ENCODE results near the gene CCNY.

CCNY gene

DNA sequence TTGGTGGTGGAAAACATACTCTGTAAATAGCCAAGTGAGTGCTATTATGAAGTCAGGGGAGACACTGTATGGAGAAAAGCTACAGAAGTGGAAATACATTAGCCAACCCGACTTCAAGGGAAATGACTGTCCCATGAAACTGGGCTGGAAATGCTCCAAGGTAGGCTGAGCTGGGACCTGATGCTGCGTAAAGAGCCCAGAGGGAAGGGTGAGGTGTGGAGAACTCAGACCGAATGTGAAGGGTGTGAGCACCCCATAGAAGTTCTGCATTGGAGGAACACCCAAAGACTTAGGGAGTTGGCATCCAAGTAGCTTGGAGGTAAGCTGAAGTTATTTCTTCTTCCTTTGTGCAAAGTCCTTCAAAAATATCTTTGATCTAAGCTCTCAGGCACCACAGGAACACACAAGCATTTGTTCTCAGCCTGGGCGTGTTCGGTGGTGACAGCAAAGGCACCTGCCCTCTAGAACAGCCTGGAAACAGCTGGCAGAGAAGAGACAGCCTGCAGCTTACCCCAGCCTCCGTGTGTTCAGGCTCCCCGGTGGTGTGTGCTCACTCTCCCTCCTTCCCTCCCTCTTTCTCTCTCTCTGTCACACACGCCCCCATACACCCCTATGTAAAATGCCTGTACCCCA lies 249.7 kb downstream of the CCNY start:
- no peak for DNase-seq (ENCODE audit: low spot score)

DNA sequence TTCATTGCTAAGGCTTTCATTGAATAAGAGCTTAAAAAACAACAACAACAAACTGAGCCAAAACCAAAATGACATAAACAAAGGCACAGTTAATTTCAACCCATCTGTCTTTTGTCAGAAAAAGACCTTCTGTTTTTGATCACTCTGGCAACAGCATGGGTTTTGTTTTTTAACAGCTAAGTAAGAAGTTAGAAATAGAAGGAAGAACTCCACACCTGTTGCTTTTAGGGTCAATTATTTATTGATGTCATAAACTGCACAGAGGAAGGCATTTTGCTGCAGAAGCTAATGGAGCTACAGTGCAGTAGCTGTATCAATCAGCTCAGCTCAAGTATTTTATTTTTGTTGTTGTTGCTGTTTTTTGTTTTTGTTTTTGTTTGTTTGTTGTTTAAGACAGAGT lies 252.5 kb downstream of the CCNY start:
- no peak for DNase-seq (ENCODE audit: low spot score)

DNA sequence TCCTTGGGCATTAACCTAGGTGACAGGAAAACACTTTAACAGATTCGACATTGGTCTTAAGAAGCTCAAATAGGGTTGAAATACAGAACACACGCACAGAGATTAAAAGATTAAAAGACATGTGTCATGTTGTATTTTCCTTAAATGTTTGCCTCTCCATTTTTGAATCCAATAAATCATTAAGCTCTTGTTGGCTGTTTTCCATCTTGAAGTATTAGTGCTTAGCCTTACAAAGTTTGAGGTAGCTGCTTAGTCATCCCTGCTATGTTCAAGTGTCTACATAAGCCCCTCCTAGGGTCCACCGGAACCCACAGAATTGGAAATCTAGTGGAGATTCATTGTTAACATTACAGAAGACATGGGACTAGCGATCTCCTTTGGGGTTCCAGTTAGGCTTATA lies 256.1 kb downstream of the CCNY start:
- DNase-seq (ENCODE audit: low spot score) = no peak

DNA sequence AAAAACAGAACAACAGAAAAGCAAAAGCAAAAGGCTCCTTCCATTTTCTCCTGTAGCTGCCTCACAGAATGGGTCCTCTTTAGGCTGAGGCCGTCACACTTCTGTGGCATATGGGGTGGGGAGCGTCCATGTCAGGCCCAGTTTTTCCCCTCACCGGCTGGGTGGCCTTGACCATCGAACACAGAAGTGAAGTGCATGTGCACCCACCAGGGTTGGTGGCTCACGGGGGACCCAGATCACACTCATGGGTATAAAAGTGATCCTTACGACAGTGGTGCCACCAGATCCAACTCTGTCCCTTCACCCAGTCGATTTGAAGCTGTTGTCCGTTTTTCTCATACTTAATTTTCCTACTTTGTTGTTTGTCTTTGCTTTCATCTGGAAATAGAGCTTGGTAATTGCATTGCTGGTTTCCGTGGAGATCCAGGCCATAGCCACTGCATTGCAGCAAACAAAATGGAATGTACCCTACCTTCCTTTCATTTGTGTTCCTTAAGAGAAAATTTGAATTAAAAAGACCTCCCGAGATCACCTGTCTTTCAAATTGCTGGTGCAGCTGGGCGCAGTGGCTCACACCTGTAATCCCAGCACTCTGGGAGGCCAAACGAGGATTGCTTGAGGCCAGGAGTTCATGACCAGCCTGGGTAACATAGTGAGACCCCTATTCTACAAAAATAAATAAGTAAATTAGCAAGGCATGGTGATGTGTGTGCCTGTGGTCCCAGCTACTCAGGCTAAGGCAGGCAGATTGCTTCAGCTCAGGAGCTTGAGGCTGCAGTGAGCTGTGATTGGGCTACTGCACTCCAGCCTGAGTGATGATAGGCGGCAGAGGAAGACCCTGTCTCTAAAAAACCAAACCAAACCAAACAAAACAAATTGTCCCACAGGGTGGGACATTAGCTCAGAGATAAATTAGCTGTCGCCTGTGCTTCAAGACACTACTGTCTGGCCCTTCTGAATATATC lies 258.1 kb downstream of the CCNY start:
- DNase-seq (ENCODE audit: low spot score) = no peak

DNA sequence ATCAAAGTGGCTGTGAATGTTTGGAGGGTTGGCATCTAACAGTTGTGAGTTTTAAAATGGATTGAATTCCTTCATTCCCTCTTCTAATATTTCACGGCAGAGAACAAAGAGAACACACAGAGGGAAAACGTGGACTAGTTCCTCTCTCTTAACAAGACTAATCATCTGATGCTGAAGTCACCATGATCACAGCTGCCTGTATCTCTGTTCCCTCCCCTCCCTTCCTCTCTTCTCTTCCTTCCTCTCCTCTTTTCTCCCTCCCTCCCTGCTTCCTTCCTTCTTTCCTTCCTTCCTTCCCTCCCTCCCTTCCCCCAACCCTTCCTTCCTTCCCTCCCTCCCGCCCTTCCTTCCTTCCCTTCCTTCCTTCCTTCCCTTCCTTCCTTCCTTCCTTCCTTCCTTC lies 258.8 kb downstream of the CCNY start:
- DNase-seq (ENCODE audit: low spot score) = no peak

DNA sequence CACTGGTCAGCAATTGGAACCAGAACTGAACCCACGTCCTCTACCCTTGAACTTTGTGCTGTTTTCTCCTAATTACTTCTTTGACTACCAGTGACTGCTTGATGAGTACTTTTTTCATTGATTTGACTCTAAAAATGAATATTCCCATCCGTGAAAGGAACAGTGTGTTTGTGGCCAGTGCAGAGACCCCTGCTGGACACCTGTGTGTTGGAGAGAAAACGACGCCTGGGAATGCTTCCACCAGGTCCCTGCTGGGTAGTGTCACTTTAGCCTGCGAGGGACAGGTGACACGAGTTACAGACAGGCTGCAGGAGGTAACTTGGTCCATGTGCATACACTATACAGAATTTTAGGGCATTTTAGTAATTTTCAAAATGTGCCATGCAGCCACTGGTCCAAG lies 262.1 kb downstream of the CCNY start:
- no peak for DNase-seq (ENCODE audit: low spot score)

DNA sequence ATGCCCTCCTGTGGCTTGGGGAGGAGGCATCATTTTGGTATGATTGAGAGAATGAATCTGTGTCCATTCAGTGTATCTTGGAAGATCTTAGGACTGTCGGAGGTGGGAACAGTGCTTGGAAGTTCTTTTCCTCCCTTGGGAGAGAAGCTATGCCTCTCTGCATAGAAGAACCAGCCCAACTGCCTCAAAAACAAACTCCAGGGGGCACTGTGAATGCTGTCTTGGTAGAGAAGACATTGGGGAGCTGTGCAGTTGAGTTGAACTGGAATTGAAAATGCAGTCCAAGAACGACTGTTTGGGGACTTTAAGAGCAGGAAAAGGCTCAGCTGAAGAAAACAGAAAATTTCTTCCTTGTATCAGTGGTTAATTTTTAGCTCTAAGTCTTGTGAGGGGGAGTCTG lies 263.9 kb downstream of the CCNY start:
- no peak for DNase-seq (ENCODE audit: low spot score)

DNA sequence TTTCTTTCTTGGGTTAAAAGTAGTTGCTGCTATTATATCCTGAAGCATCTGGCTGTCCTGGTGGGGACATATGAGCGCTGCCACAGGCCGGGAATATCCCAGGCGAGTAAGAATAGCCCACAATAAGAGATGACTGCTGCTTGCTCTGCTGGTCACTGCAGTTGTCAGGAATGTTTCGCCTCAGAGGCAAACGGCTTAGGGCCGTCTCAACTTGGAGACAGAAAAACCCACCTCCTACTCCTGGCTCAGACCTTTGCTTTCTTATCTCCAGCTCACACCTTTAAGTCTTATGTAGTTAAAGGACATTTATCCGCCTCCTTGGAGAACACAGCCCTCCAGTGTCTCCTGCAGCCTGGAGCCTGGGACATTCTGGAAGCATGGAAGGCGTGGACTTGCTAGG lies 268.9 kb downstream of the CCNY start, which contains the start of gene GJD4:
Gene GJD4, plus strand, starts transcription at position 151 of the 400 bp plus-strand sequence. Its CDS starts 227 bp downstream, at position 378.
- no peak for DNase-seq (ENCODE audit: low spot score)

DNA sequence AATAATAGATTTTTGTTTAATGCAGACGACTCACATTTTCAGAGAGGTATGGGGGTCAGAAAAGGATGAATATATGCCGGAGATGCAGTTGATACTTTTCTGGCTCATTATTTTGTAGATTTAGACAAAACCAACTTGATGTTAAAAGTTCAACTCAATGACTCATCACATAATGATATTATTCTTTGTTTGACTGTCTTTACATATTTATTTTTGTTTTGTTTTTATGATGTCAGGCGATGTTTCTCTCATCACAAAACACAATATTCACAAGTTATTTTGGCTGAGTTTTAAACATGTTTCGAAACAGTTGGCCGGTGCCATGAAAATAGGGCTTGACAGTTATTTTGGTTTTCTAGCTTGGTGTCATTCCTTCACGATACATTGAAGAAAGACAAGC lies 270.1 kb downstream of the CCNY start:
- no peak for DNase-seq (ENCODE audit: low spot score)

DNA sequence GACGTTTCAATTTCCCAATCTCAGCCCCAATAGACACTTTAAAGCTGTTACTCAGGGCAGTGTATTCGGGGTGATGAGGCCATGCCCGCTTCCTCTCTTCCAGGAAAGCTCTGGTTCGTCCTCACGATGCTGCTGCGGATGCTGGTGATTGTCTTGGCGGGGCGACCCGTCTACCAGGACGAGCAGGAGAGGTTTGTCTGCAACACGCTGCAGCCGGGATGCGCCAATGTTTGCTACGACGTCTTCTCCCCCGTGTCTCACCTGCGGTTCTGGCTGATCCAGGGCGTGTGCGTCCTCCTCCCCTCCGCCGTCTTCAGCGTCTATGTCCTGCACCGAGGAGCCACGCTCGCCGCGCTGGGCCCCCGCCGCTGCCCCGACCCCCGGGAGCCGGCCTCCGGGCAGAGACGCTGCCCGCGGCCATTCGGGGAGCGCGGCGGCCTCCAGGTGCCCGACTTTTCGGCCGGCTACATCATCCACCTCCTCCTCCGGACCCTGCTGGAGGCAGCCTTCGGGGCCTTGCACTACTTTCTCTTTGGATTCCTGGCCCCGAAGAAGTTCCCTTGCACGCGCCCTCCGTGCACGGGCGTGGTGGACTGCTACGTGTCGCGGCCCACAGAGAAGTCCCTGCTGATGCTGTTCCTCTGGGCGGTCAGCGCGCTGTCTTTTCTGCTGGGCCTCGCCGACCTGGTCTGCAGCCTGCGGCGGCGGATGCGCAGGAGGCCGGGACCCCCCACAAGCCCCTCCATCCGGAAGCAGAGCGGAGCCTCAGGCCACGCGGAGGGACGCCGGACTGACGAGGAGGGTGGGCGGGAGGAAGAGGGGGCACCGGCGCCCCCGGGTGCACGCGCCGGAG lies 271.4 kb downstream of the CCNY start:
- no peak for DNase-seq (ENCODE audit: low spot score)

DNA sequence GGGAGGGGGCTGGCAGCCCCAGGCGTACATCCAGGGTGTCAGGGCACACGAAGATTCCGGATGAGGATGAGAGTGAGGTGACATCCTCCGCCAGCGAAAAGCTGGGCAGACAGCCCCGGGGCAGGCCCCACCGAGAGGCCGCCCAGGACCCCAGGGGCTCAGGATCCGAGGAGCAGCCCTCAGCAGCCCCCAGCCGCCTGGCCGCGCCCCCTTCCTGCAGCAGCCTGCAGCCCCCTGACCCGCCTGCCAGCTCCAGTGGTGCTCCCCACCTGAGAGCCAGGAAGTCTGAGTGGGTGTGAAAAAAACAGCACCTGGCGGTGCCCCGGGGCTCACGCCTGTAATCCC lies 272.0 kb downstream of the CCNY start:
- no peak for DNase-seq (ENCODE audit: low spot score)

DNA sequence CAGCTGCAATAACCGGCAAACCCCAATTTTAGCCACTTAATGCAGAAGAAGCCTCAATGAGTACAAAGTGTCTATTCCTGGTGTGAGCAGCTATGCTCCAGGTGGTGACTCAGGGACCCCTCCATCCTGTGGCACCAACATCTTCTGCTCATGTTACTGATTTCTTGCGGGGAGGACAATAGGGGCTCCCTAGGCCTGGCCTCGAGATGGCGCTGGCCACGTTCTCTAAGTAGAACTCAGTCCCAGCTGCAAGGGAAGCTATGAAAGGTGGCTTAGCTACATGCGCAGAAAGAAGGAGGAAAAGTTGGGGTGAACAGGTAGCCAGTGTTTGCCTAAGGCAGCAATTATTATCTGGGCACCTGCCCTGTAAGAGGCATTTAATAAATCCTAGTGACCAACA lies 275.4 kb downstream of the CCNY start:
- DNase-seq (ENCODE audit: low spot score) = no peak

DNA sequence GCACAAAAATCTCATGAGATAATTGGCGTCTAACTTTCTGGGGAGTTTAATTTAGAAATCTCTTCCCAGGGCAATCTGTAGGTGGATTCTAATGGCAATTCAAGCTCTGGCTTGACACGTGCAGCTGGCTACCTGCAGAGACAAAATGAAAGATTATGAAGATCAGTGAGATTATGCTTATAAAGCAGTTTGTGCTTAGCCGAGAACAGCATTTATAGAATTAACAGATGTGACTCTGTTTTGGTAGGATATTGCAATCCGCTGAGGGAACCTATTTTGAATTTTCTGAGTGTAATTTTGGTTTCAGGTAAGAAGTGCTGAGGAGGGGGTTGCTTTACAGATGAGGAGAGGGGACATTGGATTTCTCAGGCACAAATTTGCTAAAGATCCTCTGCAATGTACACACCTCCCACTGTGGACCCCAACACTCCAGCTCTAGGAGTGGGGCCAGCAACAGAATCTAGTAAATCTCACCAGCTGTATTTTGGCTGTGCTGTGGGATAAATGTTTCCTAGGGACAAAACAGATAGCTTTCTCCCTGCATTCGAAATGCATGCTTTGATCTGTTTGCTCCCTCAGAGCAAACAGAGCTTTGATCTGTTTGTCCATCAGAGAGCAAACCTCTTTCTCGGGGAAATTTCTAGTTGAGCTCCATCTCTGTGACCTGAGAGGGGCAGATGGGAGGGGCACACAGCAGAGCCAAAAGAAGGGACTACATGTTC lies 276.2 kb downstream of the CCNY start:
- no peak for DNase-seq (ENCODE audit: low spot score)

DNA sequence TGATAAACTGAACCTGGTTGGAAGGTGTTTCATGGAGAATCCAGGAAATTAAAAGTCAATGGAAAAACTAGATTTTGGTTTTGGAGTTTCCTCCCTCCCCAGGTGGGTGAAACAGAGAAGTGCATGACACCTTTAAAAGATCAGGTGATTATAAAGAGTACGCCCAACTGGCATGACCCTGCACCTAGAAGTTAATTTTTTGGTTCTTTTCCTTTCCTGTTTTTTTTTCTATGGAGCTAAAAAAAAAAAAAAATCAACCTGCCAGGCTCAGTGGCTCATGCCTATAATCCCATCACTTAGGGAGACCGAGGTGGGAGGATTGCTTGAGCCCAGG lies 276.8 kb downstream of the CCNY start:
- DNase-seq (ENCODE audit: low spot score) = no peak

DNA sequence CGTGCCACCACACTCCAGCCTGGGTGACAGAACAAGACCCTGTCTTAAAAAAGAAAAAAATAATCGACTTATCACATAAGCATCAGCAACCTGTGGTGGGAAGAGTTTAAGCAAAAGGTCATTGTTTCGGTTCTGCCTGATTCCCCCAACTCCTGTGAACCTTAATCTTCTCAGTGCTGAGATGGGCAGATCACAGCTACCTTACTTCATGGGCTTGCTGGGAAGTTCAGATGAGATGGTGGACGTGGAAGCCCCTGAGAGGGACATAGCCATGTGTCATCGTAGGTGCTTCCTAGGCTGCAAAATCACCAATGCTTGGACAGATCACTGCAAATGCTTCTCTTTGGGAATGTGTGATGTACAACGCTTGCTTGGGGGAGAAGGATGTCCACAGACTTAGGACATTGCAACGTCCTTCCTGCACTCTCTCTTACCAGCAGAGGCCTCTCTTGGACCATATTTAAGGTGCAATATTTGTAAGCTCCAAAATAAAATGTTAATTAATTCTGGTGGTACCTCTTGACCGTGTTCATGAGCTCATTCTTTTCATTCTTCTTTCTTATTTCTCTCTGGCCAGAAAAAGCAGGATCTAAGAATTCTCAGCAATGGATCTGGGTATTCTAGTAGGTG lies 277.4 kb downstream of the CCNY start:
- DNase-seq (ENCODE audit: low spot score) = no peak

DNA sequence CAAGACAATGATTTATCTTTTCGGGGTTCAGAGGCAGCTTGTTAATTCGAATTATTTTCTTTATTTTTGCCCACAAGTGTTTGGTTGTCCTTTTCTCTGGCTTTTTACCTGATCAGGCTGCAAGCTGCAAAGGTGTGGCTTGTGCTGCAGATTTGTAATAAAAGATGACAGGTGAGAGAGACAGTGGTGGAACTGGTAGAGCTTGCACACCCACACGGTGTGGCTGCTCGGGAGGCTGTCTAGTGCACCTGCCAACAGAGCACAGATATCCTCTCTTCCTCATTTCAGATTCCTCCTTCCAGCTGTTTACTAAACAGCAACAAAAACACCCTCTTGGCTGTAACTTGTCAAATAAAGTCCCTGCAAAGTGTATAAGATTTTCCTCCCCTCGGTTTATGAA lies 278.0 kb downstream of the CCNY start:
- no peak for DNase-seq (ENCODE audit: low spot score)
